NCI-H748 (cell line): Measurements from ENCODE around the gene COLGALT1.
"Not testable (repeated sequence)": the region's sequence is repeated elsewhere in the genome, so short reads cannot be mapped to it uniquely, and the experiment has no call there.

Source experiments
- DNase-seq: peaks from one replicate; lab custom pipeline; 2025; ENCODE audit not compliant: unreplicated experiment; lab: John Stamatoyannopoulos, UW

COLGALT1 gene

DNA sequence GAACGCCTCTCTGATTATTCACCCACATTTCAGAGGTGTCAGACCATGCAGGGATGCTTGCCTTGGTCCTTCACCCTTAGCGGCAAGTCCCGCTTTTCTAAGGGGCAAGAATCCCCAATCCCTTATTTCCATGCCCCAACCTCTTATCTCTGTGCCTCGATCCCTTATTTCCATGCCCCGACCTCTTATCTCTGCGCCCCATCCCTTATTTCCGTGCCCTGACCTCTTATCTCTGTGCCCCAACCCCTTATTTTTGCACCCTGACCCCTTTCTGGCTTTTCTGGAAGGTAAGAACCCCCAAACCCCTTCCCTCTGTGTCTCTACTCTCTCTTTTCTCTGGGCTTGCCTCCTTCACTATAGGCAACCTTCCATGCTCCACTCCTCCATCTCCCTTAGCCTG is 38.8 kb downstream of the COLGALT1 start:
- DNase-seq, result not testable (repeated sequence)

DNA sequence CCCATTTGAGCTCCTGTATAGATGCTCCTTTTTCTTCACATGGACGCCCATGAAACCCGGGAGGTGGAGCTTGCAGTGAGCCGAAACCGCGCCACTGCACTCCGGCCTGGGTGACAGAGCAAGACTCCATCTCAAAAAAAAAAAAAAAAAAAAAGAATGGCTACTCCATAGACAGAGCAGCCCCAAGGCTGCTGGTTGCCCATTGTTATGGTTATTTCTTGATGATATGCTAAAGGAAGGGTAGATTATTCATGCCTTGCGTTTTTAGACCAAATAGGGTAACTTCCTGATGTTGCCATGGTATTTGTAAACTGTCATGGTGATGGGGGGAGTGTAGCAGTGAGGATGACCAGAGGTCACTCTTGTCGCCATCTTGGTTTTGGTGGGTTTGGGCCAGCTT is 42.6 kb downstream of the COLGALT1 start:
- DNase-seq, result not testable (repeated sequence)

DNA sequence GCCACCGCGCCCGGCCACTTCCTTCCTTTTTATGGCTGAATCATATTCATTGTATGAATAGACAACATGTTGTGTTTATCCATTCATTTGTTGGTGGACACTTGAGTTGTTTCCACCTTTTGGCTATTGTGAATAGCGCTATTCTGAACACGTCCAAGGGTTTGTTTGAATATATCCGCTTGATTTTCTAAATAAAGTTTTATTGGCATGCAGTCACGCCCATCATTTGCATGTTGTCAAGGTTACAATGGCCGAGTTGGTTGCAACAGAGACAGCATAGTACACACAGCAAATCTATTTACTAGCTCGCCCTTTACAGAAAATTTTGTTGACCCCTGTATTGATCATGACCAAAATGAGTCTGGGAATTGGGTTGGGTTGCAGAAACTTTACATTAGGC is 43.5 kb downstream of the COLGALT1 start:
- no peak for DNase-seq

DNA sequence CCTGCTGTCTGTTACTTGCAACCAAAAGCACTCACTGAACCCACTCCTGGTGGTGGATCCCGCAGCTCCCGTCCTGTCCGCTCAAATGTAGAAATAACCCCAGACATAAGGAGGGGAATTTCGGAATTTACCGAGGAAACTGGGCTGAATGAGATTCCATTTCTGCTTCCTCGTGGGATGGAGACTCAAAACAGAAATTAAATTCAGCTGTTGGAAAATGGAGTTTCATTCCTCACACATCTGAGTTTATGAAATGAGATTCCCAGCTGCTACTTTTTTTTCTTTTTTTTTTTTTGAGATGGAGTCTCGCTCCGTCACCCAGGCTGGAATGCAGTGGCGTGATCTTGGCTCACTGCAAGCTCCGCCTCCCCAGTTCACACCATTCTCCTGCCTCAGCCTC is 44.3 kb downstream of the COLGALT1 start:
- no peak for DNase-seq

DNA sequence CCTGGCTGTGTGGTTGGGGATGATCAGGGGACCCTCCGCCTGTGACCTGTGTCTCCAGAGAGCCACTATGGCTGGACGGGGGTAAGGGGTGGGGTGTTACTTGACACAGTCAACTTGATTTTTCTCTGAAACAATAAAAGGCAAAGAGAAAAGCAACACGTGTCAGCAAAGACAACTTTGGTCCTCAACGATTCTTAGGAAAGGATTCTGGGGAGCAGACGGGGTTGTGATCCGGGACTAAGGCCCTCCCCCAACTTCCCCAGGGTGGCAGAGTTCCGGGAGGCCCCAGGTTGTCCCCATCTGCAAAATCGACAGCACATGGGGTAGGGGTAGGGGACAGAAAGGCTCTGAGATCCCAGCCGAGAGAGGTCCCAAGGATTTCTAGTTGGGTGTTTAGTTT is 46.2 kb downstream of the COLGALT1 start:
- DNase-seq, result no peak

DNA sequence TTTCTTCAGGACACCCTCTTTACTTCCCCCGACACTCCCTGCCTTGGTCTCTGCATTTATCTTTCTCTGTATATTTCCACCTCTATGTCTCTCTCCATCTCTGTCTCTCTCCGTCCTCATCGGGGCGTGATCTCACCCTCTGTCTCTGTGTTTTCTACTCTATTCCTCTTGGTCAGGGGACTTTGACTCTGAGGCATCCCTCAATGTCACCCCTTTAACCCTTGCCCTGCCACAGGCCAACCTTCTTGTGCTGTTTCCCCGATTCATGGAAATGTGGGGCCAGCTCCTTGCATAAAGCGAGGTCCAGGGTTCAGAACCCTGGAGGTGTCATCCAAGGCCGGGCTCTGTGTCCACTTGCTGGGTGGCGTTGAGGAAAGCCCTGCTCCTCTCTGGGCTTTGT is 46.8 kb downstream of the COLGALT1 start:
- DNase-seq, result no peak

DNA sequence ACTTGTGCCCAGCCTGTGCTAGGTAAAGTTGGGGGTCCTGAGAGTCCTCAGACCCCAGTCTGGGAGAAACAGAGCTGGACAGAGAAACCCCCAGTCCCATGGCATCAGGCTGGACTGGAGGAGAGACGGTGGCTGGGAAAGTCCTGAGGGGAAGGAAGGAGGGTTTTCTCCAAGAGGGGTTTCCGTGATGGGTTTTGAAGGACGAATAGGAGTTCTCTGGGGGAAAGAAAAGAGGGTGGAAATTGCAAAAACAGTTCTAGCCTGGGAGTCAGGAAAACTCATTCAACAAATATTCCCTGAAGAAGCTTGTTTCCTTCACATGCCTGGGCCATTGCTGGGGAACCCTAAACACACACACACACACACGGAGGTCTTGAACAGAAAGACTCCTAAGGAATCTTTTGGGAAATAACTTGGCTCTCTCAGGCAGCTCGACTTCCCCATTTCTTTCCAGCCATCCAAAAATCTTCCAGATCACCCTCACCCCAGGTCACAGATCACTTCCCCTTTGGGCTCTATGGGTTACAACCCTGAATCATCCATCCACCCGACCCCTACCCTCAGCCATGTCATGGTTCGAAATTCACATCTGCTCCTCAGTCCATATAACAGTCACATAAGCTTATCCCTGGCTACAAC is 47.5 kb downstream of the COLGALT1 start:
- no peak for DNase-seq

DNA sequence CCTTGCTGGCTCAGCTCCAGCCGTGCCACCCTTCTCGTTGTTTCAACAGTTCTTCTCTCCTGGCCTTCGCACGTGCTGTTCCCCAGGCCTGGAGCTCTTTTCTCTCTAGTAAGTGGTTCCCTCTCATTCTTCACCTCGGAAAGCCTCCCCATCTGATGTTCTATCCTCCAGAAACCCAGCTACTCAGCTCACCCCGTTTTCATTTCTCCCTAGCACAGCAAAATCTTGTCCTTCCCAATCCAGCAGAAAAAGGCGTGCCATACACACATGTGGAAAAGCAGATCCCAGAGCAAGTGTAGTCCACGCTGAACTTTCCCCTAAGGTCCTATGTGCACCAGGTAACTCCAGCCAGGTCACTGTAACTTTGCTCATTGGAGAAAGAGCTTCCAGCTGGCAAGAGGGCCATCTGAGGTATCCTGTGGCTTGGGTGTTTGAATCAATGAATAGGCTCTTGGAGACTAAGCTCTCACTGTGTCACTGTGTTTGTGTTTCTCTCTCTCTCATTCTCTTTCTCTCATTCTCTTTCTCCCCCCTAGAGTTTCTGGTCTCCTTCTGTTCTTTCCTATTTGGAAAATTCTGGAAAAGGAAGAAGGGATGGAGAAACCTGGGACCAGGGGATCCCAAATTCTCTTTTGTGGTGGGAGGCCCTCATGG is 49.0 kb downstream of the COLGALT1 start:
- no peak for DNase-seq

DNA sequence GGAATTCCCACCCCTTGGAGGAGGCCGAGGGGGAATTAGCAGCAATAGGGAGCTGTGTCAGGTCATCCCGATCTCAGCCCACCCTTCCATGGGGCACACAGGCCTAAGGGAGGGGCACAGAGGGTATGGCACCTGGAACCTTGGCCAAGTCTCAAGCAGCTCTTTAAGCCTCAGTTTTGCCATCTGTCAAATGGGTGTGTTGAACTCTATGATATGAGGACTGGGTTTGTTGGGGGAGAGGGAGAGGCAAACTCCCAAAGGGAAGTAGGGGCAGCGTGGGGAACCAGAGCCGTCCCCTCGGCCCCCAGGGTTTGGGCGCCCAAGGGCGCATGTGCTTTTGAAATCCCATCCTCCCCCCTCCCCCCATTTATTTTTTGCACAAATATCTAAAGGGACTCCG is 49.7 kb downstream of the COLGALT1 start:
- DNase-seq, result no peak

DNA sequence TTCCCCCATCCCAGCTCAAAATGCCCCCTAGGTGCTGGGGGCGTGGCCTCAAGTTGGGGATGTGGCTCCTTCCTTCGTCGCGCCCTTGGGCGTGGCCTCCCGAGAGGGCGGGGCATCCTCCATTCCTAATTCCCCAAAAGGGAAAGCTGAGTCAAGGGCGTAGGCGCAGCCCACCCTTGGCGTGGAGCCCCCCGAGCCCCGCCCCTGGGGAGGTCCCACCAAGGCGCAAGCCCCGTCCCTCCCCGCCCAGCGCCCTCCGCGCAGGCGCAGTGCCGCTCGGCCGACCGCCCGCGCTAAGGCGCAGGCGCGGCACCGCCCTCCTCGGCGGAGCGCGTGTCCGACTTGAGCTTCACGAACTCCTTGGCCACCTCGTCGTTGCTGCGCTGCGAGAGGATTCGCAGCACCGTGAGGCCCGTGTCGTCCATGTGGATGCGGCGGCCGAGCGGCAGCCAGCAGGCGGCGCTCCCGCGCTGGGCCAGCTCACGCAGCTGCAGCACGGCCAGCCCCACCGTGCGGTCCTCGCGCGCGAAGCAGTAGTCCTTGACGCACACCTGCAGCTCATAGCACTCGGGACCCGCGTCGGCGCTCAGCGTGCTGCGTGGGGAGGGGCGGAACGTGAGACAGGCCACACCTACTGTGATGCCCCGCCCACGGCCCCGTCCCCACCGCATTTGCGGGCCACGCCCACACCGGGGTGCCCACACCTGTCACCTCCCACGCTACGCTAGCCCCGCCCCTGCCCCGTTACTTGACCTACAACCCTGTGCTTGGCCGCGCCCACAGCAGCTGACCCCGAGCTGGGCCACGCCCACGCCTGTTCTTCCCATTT is 50.5 kb downstream of the COLGALT1 start:
- DNase-seq, result no peak

DNA sequence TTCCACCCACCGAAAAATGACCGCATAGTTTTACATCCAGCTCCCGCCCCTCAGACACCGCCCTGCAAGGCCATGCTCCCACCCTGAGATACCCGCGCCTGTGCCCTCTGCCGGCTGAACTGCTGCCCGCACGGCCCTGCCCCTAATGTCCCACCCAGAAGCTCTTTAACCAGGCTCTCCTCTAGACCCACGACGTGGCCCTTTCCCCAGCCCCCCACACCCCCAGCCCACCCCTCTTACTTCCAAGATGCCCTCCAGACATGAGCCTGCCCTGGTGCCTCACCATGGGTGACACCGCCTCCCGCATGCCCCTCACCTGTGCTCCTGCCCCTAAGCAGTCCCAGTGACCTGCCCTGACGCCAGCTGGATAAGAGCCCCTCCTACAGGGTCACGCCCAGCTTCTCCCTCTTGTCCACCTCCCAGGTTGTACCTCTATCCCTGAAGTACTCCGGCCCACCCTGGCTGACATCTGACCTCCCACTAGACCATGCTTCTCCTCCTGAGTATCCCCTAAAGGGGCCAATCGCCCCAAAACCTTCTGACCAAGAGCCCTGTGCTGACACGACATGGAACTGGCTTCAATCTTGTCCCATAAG is 51.2 kb downstream of the COLGALT1 start:
- DNase-seq, result no peak

DNA sequence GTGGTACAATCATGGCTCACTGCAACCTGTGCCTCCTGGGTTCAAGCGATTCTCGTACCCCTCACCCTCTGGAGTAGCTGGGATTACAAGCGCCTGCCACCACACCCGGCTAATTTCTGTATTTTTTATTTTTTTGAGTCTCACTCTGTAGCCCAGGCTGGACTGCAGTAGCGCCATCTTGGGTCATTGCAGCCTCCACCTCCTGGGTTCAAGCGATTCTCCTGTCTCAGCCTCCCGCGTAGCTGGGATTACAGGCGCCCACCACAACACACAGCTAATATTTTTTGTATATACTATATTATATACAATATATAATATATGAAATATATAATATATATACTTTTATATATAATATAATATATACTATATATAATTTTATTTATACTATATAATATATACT is 52.5 kb downstream of the COLGALT1 start:
- no peak for DNase-seq

DNA sequence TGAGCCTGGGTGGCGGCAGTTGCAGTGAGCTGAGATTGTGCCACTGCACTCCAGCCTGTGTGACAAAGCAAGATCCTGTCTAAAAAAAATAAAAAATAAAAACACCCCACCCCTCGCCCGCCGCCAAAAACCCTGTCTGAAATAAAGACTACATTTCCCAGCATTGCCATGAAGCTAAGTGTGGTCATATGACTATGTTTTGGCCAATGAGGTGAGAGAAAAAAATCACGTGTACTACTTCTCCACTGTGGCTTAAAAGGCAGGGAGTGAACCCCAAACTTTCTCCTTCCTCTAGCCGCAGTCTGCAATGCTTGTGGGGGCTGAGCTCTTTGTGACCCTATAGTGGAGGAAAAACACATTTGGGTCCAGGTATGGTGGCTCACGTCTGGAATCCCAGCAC is 54.9 kb downstream of the COLGALT1 start:
- no peak for DNase-seq

DNA sequence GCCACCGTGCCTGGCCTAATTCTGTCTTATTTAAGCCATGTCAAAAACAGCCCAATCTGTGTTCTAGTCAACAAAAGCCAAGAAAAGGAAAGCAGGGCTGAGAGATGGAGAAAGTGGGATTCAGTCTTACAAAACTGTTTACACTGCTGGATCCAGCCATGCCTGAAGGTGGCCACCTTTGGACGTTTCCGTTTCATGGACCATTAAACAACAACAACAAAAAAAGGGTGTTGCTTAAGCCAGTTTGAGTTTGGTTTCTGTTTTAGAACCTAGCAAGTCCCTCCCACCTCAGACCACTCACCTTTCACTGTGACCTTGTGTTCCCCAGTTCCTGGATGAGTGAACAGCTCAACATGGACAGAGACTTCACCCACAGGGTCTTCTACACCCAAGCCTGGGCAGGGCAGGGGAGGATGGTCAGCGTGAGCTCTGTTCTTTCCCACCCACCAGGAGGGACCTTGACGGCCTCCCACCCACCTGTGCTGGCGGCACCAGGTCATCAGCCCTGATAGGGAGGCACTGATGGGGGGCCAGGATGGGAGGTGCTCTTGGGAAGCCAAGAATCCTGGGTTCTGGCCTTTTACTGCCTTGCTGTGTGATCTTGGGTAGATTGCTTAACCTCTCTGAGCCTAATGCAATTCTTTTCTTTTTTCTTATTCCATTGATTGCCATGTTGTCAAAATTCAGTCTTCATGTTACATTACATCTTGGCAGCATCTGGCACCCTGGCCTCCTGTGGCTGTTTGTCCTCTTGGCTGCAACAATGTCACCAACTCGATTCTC is 56.2 kb downstream of the COLGALT1 start:
- no peak for DNase-seq

DNA sequence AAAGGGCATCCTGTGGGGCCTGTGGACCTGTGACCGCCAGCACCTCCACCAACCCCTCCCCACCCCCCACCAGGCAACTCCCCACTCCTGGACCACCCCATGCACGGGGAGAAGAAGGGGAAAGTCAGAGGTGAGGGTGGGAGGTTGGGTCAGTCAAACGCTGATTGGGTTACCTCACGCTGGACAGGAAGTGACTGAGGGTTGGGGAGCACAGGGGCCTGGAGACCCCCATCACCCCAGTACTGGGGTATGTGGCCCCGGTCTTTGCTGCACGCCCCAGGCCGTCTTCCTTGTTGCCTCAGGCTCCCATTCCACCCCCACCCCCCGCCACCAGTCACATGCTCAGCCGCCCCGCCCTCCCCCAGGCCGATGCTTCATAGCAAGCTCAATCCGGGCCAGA is 59.0 kb downstream of the COLGALT1 start:
- no peak for DNase-seq

DNA sequence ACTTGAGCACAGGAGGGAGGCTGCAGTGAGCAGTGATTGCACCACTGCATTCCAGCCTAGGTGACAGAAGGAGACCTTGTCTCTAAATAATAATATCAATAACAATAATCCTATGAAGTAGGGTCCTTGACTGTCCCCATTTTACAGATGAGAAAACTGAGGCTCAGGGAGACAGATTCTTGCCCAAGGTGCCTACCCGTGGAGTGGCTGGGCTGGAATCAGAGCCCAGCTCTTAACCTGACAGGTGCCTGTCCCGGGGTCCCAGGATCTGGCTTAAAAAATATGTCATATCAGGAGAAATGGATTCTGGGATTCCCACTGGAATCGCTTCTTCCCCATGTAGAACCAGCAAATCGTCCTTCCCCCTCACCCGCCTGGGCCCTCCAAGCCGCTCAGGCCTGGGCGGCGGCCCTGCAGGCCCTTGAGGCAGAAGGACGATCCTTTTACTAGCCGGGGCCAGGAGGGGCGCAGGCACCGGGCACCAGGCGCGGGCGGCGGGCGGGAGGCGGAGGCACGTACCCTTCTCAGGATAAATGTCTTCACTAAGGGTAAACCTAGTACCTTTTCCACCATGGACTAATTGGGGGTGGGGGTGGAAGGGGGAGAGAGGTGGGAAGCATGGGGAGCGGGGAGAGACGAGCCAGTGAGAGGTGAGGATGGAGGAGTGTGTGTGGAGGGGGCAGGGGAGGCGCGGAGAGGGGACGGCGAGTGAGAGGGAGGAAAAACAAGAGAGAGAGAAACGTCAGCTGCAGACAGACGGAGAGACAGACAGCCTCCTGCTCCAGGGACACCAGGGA is 60.6 kb downstream of the COLGALT1 start:
- DNase-seq, result no peak

DNA sequence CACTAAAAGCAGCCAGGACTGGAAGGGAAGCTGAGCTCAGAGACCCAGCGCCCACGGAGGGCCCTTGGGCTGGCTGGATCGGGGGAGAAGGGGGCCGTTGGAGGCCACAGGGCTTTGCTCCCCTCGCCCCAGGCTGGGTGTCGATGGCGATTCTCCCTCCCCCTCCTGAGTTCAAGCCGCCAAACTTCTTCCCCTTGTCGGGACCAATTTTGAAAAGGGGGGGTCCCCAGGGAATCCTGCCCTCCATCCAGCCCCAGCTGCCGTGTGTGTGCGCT is 61.2 kb downstream of the COLGALT1 start:
- no peak for DNase-seq

DNA sequence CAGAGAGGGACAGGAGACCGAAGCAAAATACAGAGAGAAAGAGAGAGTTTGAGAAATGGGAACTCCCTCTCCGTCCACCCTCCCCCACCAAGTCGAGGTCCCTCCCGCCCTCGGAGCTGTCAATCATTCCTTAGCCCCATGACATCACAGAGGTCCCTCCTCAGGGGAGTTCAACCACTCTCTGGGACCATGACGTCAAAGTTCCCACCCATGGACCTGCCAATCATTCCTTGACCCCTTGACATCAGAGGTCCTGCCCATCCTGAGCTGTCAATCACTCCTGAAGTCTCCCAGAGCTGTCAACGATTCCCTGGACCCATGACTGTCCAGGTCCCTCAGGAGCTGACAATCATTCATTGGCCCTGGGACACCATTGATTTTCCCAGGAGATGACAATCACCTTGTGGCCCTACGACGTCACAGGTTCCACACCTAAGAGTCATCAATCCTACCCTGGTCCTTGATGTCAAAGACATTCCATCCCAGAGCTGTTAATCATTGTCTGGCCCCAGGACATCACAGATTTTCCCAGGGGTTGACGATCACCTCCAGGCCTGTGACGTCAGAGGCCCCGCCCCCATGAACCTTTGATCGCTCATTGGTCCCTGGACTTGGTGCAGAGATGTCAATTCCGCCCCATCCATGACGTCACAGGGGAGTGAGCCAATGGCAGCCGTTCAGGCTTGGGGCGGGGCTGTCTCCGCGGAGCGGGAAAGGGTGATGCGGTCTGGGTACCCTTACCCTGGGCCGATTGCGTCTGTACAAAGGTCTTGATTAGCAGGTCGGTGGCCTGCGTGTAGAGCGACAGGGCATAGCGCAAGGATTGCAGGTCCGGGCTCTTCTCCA is 61.7 kb downstream of the COLGALT1 start:
- no peak for DNase-seq

DNA sequence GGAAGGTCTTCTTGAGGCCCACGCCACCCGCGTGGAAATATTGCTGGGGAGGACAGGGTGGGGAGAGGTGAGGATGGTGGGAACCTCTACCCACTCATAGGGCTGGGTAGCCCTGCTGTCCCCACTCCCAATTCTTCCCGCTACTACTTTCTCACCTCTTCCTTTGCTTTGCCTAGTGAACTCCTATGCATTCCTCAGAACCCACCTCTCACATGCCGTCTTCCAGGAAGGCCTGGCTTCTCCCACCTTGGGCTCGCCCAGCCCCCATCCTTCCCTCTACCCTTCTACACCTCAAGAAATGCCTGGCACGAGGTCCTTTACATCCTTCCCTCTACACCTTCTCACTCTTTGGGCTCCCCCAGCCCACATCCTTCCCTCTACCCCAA is 62.4 kb downstream of the COLGALT1 start:
- DNase-seq, result no peak
